Measurements from ENCODE around the gene NEURL3. TPM values are rescaled to one million over a fixed set of nuclear protein-coding genes. Genes with fewer than 3 reads are reported as not detected.
A peak's percentile ranks its signal among the peaks of the same experiment; 100 is the strongest.

Gene NEURL3
- total and polyA plus RNA-seq, 2 donors (not counting 1 experiment from before 2014, with no cell fraction given) = not detected

GRCh38 chr2:96538487-96539214 is 33.5 kb upstream of the NEURL3 start:
- Histone ChIP-seq H3K4me2 (ENCODE audit: extremely low read depth, insufficient read depth, low read length) (peak overlapping the region; percentile 89), H3K79me2 (ENCODE audit: control insufficient read depth, insufficient read depth, low read length) (peaks cover 5% of the 10 kb centered on the region), H2AFZ (ENCODE audit: low read length) (no peak overlapping the region), H3K9me3 (ENCODE audit: control insufficient read depth, insufficient read depth, low read depth, low read length) (no peaks in the 10 kb centered on the region), H3K4me3 (replicated peaks in 1 of 4; ENCODE audit: control extremely low read depth in 1 of 4, insufficient read depth in 1 of 4, low read depth in 3 of 4, low read length in 4 of 4) (peak overlapping the region in 2 of 4 experiments; percentile 62 to 85), H3K27me3 (ENCODE audit: control insufficient read depth, insufficient read depth, low read length) (no peaks in the 10 kb centered on the region), H3K9ac (ENCODE audit: insufficient read depth, low read length) (no peak overlapping the region), H3K4me1 (ENCODE audit: control insufficient read depth, extremely low read depth, insufficient read depth, low read length) (peaks cover 21% of the 10 kb centered on the region), H3K36me3 (ENCODE audit: control insufficient read depth, insufficient read depth, low read length) (no peaks in the 10 kb centered on the region), H3K27ac (ENCODE audit: insufficient read depth, low read length) (no peak overlapping the region), H4K20me1 (ENCODE audit: control insufficient read depth, extremely low read depth, insufficient read depth, low read length) (peaks cover 2% of the 10 kb centered on the region)
- peak; percentile 18 to 50 for DNase-seq (ENCODE audit: low read depth in 2 of 2)
- TF ChIP-seq CTCF (conservative IDR thresholded peaks at IDR 0.05 in 1 of 2, IDR thresholded peaks at IDR 0.05 in 1 of 2; ENCODE audit: low read depth in 1 of 2, low read length in 2 of 2) (no peak), EZH2 (IDR thresholded peaks at IDR 0.05; ENCODE audit: low read length, missing control alignments) (no peak)

- no peaks in the 10 kb centered on the region for H3K9me3 ChIP-seq (ENCODE audit: control insufficient read depth, insufficient read depth, low read depth, low read length)
- no peak for TF ChIP-seq EZH2 (IDR thresholded peaks at IDR 0.05; ENCODE audit: low read length, missing control alignments)
- H4K20me1 ChIP-seq (ENCODE audit: control insufficient read depth, extremely low read depth, insufficient read depth, low read length) = peaks cover 2% of the 10 kb centered on the region
These were observed 32.8 kb upstream of the NEURL3 start for GRCh38 chr2:96537734-96538486.

GRCh38 chr2:96537066-96537733 is 32.0 kb upstream of the NEURL3 start:
- Histone ChIP-seq H2AFZ (ENCODE audit: low read length) (no peak overlapping the region), H3K9ac (ENCODE audit: insufficient read depth, low read length) (peak overlapping the region; percentile 77), H3K4me2 (ENCODE audit: extremely low read depth, insufficient read depth, low read length) (peak overlapping the region; percentile 89), H3K4me3 (replicated peaks in 1 of 4; ENCODE audit: control extremely low read depth in 1 of 4, insufficient read depth in 1 of 4, low read depth in 3 of 4, low read length in 4 of 4) (peak overlapping the region; percentile 45 to 85 (median 62)), H4K20me1 (ENCODE audit: control insufficient read depth, extremely low read depth, insufficient read depth, low read length) (peaks cover 2% of the 10 kb centered on the region), H3K4me1 (ENCODE audit: control insufficient read depth, extremely low read depth, insufficient read depth, low read length) (peaks cover 32% of the 10 kb centered on the region), H3K27ac (ENCODE audit: insufficient read depth, low read length) (peak overlapping the region; percentile 36), H3K79me2 (ENCODE audit: control insufficient read depth, insufficient read depth, low read length) (peaks cover 5% of the 10 kb centered on the region), H3K9me3 (ENCODE audit: control insufficient read depth, insufficient read depth, low read depth, low read length) (no peaks in the 10 kb centered on the region), H3K36me3 (ENCODE audit: control insufficient read depth, insufficient read depth, low read length) (no peaks in the 10 kb centered on the region), H3K27me3 (ENCODE audit: control insufficient read depth, insufficient read depth, low read length) (no peaks in the 10 kb centered on the region)
- peak; percentile 51 to 60 for DNase-seq (ENCODE audit: low read depth in 2 of 2)
- TF ChIP-seq CTCF (conservative IDR thresholded peaks at IDR 0.05 in 1 of 2, IDR thresholded peaks at IDR 0.05 in 1 of 2; ENCODE audit: low read depth in 1 of 2, low read length in 2 of 2) (no peak), EZH2 (IDR thresholded peaks at IDR 0.05; ENCODE audit: low read length, missing control alignments) (no peak)

More at GRCh38 chr2:96537734-96538486, 32.8 kb upstream of the NEURL3 start:
- Histone ChIP-seq H3K4me2 (ENCODE audit: extremely low read depth, insufficient read depth, low read length) (peak overlapping the region; percentile 89), H3K79me2 (ENCODE audit: control insufficient read depth, insufficient read depth, low read length) (peaks cover 5% of the 10 kb centered on the region), H3K27ac (ENCODE audit: insufficient read depth, low read length) (no peak overlapping the region), H3K27me3 (ENCODE audit: control insufficient read depth, insufficient read depth, low read length) (no peaks in the 10 kb centered on the region), H3K9ac (ENCODE audit: insufficient read depth, low read length) (peak overlapping the region; percentile 77), H3K4me3 (replicated peaks in 1 of 4; ENCODE audit: control extremely low read depth in 1 of 4, insufficient read depth in 1 of 4, low read depth in 3 of 4, low read length in 4 of 4) (peak overlapping the region; percentile 6 to 85 (median 54)), H3K36me3 (ENCODE audit: control insufficient read depth, insufficient read depth, low read length) (no peaks in the 10 kb centered on the region), H2AFZ (ENCODE audit: low read length) (no peak overlapping the region), H3K4me1 (ENCODE audit: control insufficient read depth, extremely low read depth, insufficient read depth, low read length) (peaks cover 25% of the 10 kb centered on the region)
- DNase-seq (ENCODE audit: low read depth in 2 of 2) = no peak
